ENCODE data around the gene PHLDA1. TPM values are rescaled to one million over a fixed set of nuclear protein-coding genes. Genes with fewer than 3 reads are reported as not detected.

The PHLDA1 gene
- total and polyA plus RNA-seq, 2 donors (not counting 1 experiment from before 2014, with no cell fraction given): 1.0 to 1.7 TPM

DNA sequence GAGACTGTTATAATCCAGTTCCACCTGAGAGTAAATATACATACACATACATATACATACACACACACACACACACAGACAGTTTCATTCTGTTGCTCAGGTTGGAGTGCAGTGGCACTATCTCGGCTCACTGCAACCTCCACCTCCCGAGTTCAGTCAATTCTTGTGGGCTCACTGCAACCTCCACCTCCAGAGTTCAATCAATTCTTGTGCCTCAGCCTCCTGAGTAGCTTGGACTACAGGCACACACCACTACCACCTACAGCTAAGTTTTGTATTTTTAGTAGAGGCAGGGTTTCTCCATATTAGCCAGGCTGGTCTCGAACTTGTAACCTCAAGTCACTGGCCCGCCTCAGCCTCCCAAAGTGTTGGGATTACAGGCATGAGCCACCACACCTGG lies 8.9 kb upstream of the PHLDA1 start:
- Histone ChIP-seq H3K79me2 (ENCODE audit: control insufficient read depth, insufficient read depth, low read length) (no peaks in the 10 kb centered on the region), H3K4me3 (ENCODE audit: control extremely low read depth in 1 of 5, extremely low read depth in 1 of 5, insufficient read depth in 1 of 5, low read depth in 2 of 5, low read length in 4 of 5) (no peak overlapping the region), H3K27ac (ENCODE audit: low read length in 2 of 2) (no peak overlapping the region), H3K27me3 (replicated peaks in 1 of 4; ENCODE audit: control extremely low read depth in 1 of 4, control insufficient read depth in 3 of 4, insufficient read depth in 4 of 4, low read length in 3 of 4) (no peaks in the 10 kb centered on the region), H3K4me2 (replicated peaks; ENCODE audit: low read depth, low read length, poor library complexity, severe bottlenecking) (no peak overlapping the region), H3K9ac (ENCODE audit: low read length) (no peak overlapping the region), H4K20me1 (ENCODE audit: control insufficient read depth, insufficient read depth, low read length, poor library complexity, severe bottlenecking) (no peaks in the 10 kb centered on the region), H3K9me3 (ENCODE audit: control extremely low read depth in 1 of 3, control insufficient read depth in 2 of 3, insufficient read depth in 1 of 3, low read length in 2 of 3) (no peaks in the 10 kb centered on the region), H3K4me1 (ENCODE audit: control insufficient read depth in 2 of 2, insufficient read depth in 2 of 2, low read length in 2 of 2) (no peaks in the 10 kb centered on the region), H3K36me3 (replicated peaks in 1 of 2; ENCODE audit: control extremely low read depth in 1 of 2, control insufficient read depth in 1 of 2, extremely low read depth in 1 of 2, insufficient read depth in 2 of 2, low read length in 1 of 2) (no peaks in the 10 kb centered on the region), H2AFZ (ENCODE audit: insufficient read depth, low read depth, low read length, poor library complexity, severe bottlenecking) (no peak overlapping the region)
- 69% methylated on average over 2 of the region's 4 CpGs for WGBS (ENCODE audit: insufficient coverage)
- Mint-ChIP-seq H3K4me1 (peaks cover 4% of the 10 kb centered on the region), H3K27me3 (no peaks in the 10 kb centered on the region), H3K4me3 (no peak overlapping the region), H3K27ac (peak overlapping the region; percentile 23), H3K9me3 (ENCODE audit: insufficient read depth) (no peaks in the 10 kb centered on the region)
- CTCF ChIA-PET: interaction anchor here (1.2 to 12.7 kb wide), 9 partner anchors 8 to 706 kb away, joined by 3 to 210 read pairs (median 4); partner anchors contain the start of genes GLIPR1L1, GLIPR1L2 and PHLDA1
- no peak for DNase-seq
- ATAC-seq (ENCODE audit: low read depth): no peak
- TF ChIP-seq, protein P1, sequence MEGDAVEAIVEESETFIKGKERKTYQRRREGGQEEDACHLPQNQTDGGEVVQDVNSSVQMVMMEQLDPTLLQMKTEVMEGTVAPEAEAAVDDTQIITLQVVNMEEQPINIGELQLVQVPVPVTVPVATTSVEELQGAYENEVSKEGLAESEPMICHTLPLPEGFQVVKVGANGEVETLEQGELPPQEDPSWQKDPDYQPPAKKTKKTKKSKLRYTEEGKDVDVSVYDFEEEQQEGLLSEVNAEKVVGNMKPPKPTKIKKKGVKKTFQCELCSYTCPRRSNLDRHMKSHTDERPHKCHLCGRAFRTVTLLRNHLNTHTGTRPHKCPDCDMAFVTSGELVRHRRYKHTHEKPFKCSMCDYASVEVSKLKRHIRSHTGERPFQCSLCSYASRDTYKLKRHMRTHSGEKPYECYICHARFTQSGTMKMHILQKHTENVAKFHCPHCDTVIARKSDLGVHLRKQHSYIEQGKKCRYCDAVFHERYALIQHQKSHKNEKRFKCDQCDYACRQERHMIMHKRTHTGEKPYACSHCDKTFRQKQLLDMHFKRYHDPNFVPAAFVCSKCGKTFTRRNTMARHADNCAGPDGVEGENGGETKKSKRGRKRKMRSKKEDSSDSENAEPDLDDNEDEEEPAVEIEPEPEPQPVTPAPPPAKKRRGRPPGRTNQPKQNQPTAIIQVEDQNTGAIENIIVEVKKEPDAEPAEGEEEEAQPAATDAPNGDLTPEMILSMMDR (IDR thresholded peaks at IDR 0.05): no peak
- TF ChIP-seq EZH2 (IDR thresholded peaks at IDR 0.05; ENCODE audit: borderline replicate concordance, insufficient read depth, low read depth, low read length, poor library complexity, severe bottlenecking): no peak
- intact Hi-C loops (cut with micrococcal nuclease): no loop called here
- POLR2A ChIA-PET: no interaction called here

DNA sequence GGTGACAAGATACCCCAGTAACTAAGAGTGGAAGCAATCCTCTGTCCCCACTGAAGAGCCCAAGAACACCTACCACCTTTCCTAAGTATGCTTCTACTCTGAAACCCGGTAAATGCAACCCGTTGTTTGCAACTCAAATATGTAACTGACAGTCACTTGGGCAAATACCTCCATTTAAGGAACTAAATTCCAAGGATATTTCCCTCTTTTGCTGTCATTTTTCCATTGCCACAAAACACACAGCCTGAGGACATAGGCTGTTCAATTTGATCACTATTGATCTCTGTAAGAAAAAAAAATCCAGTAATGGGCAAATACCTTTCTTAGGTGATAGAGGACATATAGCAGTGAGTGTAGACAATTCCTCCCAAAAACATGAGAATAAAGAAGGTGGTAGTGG lies 6.6 kb upstream of the PHLDA1 start:
- Histone ChIP-seq H3K4me3 (ENCODE audit: control extremely low read depth in 1 of 5, extremely low read depth in 1 of 5, insufficient read depth in 1 of 5, low read depth in 2 of 5, low read length in 4 of 5) (no peak overlapping the region), H3K27me3 (replicated peaks in 1 of 4; ENCODE audit: control extremely low read depth in 1 of 4, control insufficient read depth in 3 of 4, insufficient read depth in 4 of 4, low read length in 3 of 4) (no peaks in the 10 kb centered on the region), H4K20me1 (ENCODE audit: control insufficient read depth, insufficient read depth, low read length, poor library complexity, severe bottlenecking) (no peaks in the 10 kb centered on the region), H3K9ac (ENCODE audit: low read length) (no peak overlapping the region), H3K36me3 (replicated peaks in 1 of 2; ENCODE audit: control extremely low read depth in 1 of 2, control insufficient read depth in 1 of 2, extremely low read depth in 1 of 2, insufficient read depth in 2 of 2, low read length in 1 of 2) (no peaks in the 10 kb centered on the region), H2AFZ (ENCODE audit: insufficient read depth, low read depth, low read length, poor library complexity, severe bottlenecking) (no peak overlapping the region), H3K27ac (ENCODE audit: low read length in 2 of 2) (no peak overlapping the region), H3K4me2 (replicated peaks; ENCODE audit: low read depth, low read length, poor library complexity, severe bottlenecking) (no peak overlapping the region), H3K79me2 (ENCODE audit: control insufficient read depth, insufficient read depth, low read length) (no peaks in the 10 kb centered on the region), H3K9me3 (ENCODE audit: control extremely low read depth in 1 of 3, control insufficient read depth in 2 of 3, insufficient read depth in 1 of 3, low read length in 2 of 3) (no peaks in the 10 kb centered on the region), H3K4me1 (ENCODE audit: control insufficient read depth in 2 of 2, insufficient read depth in 2 of 2, low read length in 2 of 2) (no peaks in the 10 kb centered on the region)
- ATAC-seq (ENCODE audit: low read depth) (no peak), DNase-seq (no peak)
- CTCF ChIA-PET: interaction anchor here (1.3 to 12.7 kb wide), 7 partner anchors 8 to 647 kb away, joined by 3 to 210 read pairs (median 5); partner anchors contain the start of genes GLIPR1L2 and KRR1
- Mint-ChIP-seq H3K27me3 (no peaks in the 10 kb centered on the region), H3K4me1 (peaks cover 4% of the 10 kb centered on the region), H3K4me3 (no peak overlapping the region), H3K27ac (no peak overlapping the region), H3K9me3 (ENCODE audit: insufficient read depth) (no peaks in the 10 kb centered on the region)
- WGBS (ENCODE audit: insufficient coverage): 68% methylated on average over 2 of the region's 2 CpGs
- POLR2A ChIA-PET: no interaction called here
- TF ChIP-seq, protein P1 (IDR thresholded peaks at IDR 0.05): no peak
- no peak for TF ChIP-seq EZH2 (IDR thresholded peaks at IDR 0.05; ENCODE audit: borderline replicate concordance, insufficient read depth, low read depth, low read length, poor library complexity, severe bottlenecking)
- intact Hi-C loops (cut with micrococcal nuclease): no loop called here
